ENCODE results near the gene MYO18B.

MYO18B gene

DNA sequence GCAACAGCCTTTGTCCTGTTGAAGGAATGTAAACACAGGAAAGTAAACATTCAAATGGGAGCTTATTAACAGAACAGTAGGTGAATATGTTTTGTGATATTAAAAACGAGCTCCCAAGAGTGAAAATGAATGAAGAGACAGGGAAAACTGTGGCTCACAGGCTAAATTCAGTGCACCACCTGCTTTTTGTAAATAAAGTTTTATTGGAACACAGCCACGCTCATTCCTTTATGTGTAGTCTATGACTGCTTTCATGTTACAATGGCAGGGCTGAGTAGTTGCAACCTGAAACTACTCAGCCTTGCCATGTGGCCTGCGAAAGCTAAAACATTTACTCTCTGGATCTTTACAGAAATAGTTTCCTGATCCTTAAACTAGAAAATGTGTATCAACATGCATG is 136.9 kb downstream of the MYO18B start:
- Histone ChIP-seq H3K14ac (ENCODE audit: low read length) (no peak overlapping the region), H2BK120ac (ENCODE audit: low read depth, low read length) (no peak overlapping the region), H3K79me1 (ENCODE audit: low read depth, low read length) (no peaks in the 10 kb centered on the region), H3K4me2 (ENCODE audit: insufficient read depth, low read length, poor library complexity, severe bottlenecking) (no peak overlapping the region), H3K9me3 (replicated peaks in 1 of 2; ENCODE audit: control insufficient read depth in 2 of 2, insufficient read depth in 1 of 2, low read depth in 1 of 2, low read length in 2 of 2) (no peaks in the 10 kb centered on the region), H3K36me3 (replicated peaks in 1 of 2; ENCODE audit: control insufficient read depth in 2 of 2, insufficient read depth in 2 of 2, low read length in 2 of 2) (no peaks in the 10 kb centered on the region), H2BK5ac (ENCODE audit: low read length) (no peak overlapping the region), H3K4me1 (ENCODE audit: control insufficient read depth in 2 of 2, insufficient read depth in 1 of 2, low read depth in 1 of 2, low read length in 2 of 2) (peaks cover 0 to 2% of the 10 kb centered on the region in 2 donors), H2BK15ac (ENCODE audit: low read length) (no peak overlapping the region), H4K8ac (ENCODE audit: low read depth, low read length) (no peak overlapping the region), H3K4ac (ENCODE audit: low read length) (no peak overlapping the region), H3K4me3 (ENCODE audit: low read length in 2 of 2) (no peak overlapping the region), H2AK5ac (ENCODE audit: low read depth, low read length) (no peak overlapping the region), H2BK12ac (ENCODE audit: low read length) (no peak overlapping the region), H3K9ac (ENCODE audit: low read depth, low read length, poor library complexity) (no peak overlapping the region), H3K23ac (ENCODE audit: low read depth, low read length, poor library complexity) (no peak overlapping the region), H3K27ac (replicated peaks; ENCODE audit: low read length) (no peak overlapping the region), H3K18ac (ENCODE audit: low read length) (no peak overlapping the region), H3K27me3 (ENCODE audit: control insufficient read depth in 3 of 3, insufficient read depth in 3 of 3, low read depth in 1 of 3, low read length in 3 of 3) (peaks cover 0 to 9% (median 0%) of the 10 kb centered on the region in 3 experiments), H4K91ac (ENCODE audit: low read depth, low read length, poor library complexity) (no peak overlapping the region), H2AFZ (ENCODE audit: low read length) (no peak overlapping the region)
- WGBS, 2 donors (ENCODE audit: extremely low coverage in 2 of 2, insufficient read length in 2 of 2, insufficient replicate concordance in 1 of 2), result no CpG with 5 or more reads among the region's 3 CpGs
- no peak for DNase-seq (ENCODE audit: low spot score)

GRCh38 chr22:25880524-25880923 is 138.5 kb downstream of the MYO18B start:
- H3K4me1 ChIP-seq (ENCODE audit: control insufficient read depth in 2 of 2, insufficient read depth in 1 of 2, low read depth in 1 of 2, low read length in 2 of 2), result peaks cover 0 to 2% of the 10 kb centered on the region in 2 donors
- no peak overlapping the region for H3K14ac ChIP-seq (ENCODE audit: low read length)
- H2AFZ ChIP-seq (ENCODE audit: low read length), result no peak overlapping the region
- no peak overlapping the region for H4K91ac ChIP-seq (ENCODE audit: low read depth, low read length, poor library complexity)
- no peak overlapping the region for H3K23ac ChIP-seq (ENCODE audit: low read depth, low read length, poor library complexity)
- no peak overlapping the region for H2BK15ac ChIP-seq (ENCODE audit: low read length)
- H3K27me3 ChIP-seq (ENCODE audit: control insufficient read depth in 3 of 3, insufficient read depth in 3 of 3, low read depth in 1 of 3, low read length in 3 of 3), result peaks cover 0 to 11% (median 0%) of the 10 kb centered on the region in 3 experiments
- no peak overlapping the region for H2BK120ac ChIP-seq (ENCODE audit: low read depth, low read length)
- no peak overlapping the region for H3K27ac ChIP-seq (replicated peaks; ENCODE audit: low read length)
- H2BK12ac ChIP-seq (ENCODE audit: low read length), result no peak overlapping the region
- H4K8ac ChIP-seq (ENCODE audit: low read depth, low read length), result no peak overlapping the region
- H3K9me3 ChIP-seq (replicated peaks in 1 of 2; ENCODE audit: control insufficient read depth in 2 of 2, insufficient read depth in 1 of 2, low read depth in 1 of 2, low read length in 2 of 2), result no peaks in the 10 kb centered on the region
- no peak overlapping the region for H2BK5ac ChIP-seq (ENCODE audit: low read length)
- no CpG with 5 or more reads among the region's 2 CpGs for WGBS, 2 donors (ENCODE audit: extremely low coverage in 2 of 2, insufficient read length in 2 of 2, insufficient replicate concordance in 1 of 2)
- H3K79me1 ChIP-seq (ENCODE audit: low read depth, low read length), result no peaks in the 10 kb centered on the region
- no peak overlapping the region for H3K9ac ChIP-seq (ENCODE audit: low read depth, low read length, poor library complexity)
- no peaks in the 10 kb centered on the region for H3K36me3 ChIP-seq (replicated peaks in 1 of 2; ENCODE audit: control insufficient read depth in 2 of 2, insufficient read depth in 2 of 2, low read length in 2 of 2)
- H3K4me2 ChIP-seq (ENCODE audit: insufficient read depth, low read length, poor library complexity, severe bottlenecking), result no peak overlapping the region
- no peak overlapping the region for H3K4ac ChIP-seq (ENCODE audit: low read length)
- no peak overlapping the region for H3K18ac ChIP-seq (ENCODE audit: low read length)
- H2AK5ac ChIP-seq (ENCODE audit: low read depth, low read length), result no peak overlapping the region
- no peak for DNase-seq (ENCODE audit: low spot score)
- no peak overlapping the region for H3K4me3 ChIP-seq (ENCODE audit: low read length in 2 of 2)

- Histone ChIP-seq H2AK5ac (ENCODE audit: low read depth, low read length) (no peak overlapping the region), H3K27ac (replicated peaks; ENCODE audit: low read length) (no peak overlapping the region), H3K18ac (ENCODE audit: low read length) (no peak overlapping the region), H3K4me3 (ENCODE audit: low read length in 2 of 2) (no peak overlapping the region), H3K4me2 (ENCODE audit: insufficient read depth, low read length, poor library complexity, severe bottlenecking) (no peak overlapping the region), H2BK15ac (ENCODE audit: low read length) (no peak overlapping the region), H3K4ac (ENCODE audit: low read length) (no peak overlapping the region), H2AFZ (ENCODE audit: low read length) (no peak overlapping the region), H2BK12ac (ENCODE audit: low read length) (no peak overlapping the region), H3K9me3 (replicated peaks in 1 of 2; ENCODE audit: control insufficient read depth in 2 of 2, insufficient read depth in 1 of 2, low read depth in 1 of 2, low read length in 2 of 2) (no peaks in the 10 kb centered on the region), H3K36me3 (replicated peaks in 1 of 2; ENCODE audit: control insufficient read depth in 2 of 2, insufficient read depth in 2 of 2, low read length in 2 of 2) (no peaks in the 10 kb centered on the region), H4K8ac (ENCODE audit: low read depth, low read length) (no peak overlapping the region), H2BK120ac (ENCODE audit: low read depth, low read length) (no peak overlapping the region), H3K79me1 (ENCODE audit: low read depth, low read length) (no peaks in the 10 kb centered on the region), H3K14ac (ENCODE audit: low read length) (no peak overlapping the region), H2BK5ac (ENCODE audit: low read length) (no peak overlapping the region), H3K4me1 (ENCODE audit: control insufficient read depth in 2 of 2, insufficient read depth in 1 of 2, low read depth in 1 of 2, low read length in 2 of 2) (peaks cover 0 to 2% of the 10 kb centered on the region in 2 donors), H3K27me3 (ENCODE audit: control insufficient read depth in 3 of 3, insufficient read depth in 3 of 3, low read depth in 1 of 3, low read length in 3 of 3) (peaks cover 0 to 11% (median 0%) of the 10 kb centered on the region in 3 experiments), H4K91ac (ENCODE audit: low read depth, low read length, poor library complexity) (no peak overlapping the region), H3K9ac (ENCODE audit: low read depth, low read length, poor library complexity) (no peak overlapping the region), H3K23ac (ENCODE audit: low read depth, low read length, poor library complexity) (no peak overlapping the region)
- no CpG with 5 or more reads among the region's 8 CpGs for WGBS, 2 donors (ENCODE audit: extremely low coverage in 2 of 2, insufficient read length in 2 of 2, insufficient replicate concordance in 1 of 2)
- no peak for DNase-seq (ENCODE audit: low spot score)
These were observed 139.3 kb downstream of the MYO18B start for GRCh38 chr22:25881210-25881755.

DNA sequence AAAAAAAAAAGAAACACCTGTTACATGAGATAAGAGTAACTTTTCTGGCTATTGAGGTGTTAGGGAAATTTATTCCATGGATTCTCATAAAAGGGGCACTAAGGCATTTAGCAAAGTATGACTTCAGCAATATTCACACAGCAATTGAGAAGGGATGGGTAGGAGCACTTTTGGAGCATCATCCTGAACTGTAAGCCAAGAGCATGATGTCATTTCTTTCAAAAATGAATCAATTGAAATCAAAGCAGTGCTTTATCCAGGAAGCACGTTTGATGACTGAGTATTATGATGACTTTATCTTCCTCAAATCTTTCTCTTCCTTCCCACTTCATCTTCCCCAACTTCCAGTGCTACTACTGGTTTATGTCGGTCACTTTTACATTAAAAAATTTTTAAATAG is 140.4 kb downstream of the MYO18B start:
- Histone ChIP-seq H3K4ac (ENCODE audit: low read length) (no peak overlapping the region), H4K91ac (ENCODE audit: low read depth, low read length, poor library complexity) (no peak overlapping the region), H3K36me3 (replicated peaks in 1 of 2; ENCODE audit: control insufficient read depth in 2 of 2, insufficient read depth in 2 of 2, low read length in 2 of 2) (no peaks in the 10 kb centered on the region), H3K23ac (ENCODE audit: low read depth, low read length, poor library complexity) (no peak overlapping the region), H2AFZ (ENCODE audit: low read length) (no peak overlapping the region), H3K14ac (ENCODE audit: low read length) (no peak overlapping the region), H2BK120ac (ENCODE audit: low read depth, low read length) (no peak overlapping the region), H3K4me1 (ENCODE audit: control insufficient read depth in 2 of 2, insufficient read depth in 1 of 2, low read depth in 1 of 2, low read length in 2 of 2) (no peaks in the 10 kb centered on the region), H2BK5ac (ENCODE audit: low read length) (no peak overlapping the region), H2AK5ac (ENCODE audit: low read depth, low read length) (no peak overlapping the region), H2BK15ac (ENCODE audit: low read length) (no peak overlapping the region), H3K79me1 (ENCODE audit: low read depth, low read length) (no peaks in the 10 kb centered on the region), H3K18ac (ENCODE audit: low read length) (no peak overlapping the region), H2BK12ac (ENCODE audit: low read length) (no peak overlapping the region), H4K8ac (ENCODE audit: low read depth, low read length) (no peak overlapping the region), H3K4me3 (ENCODE audit: low read length in 2 of 2) (no peak overlapping the region), H3K4me2 (ENCODE audit: insufficient read depth, low read length, poor library complexity, severe bottlenecking) (no peak overlapping the region), H3K9me3 (replicated peaks in 1 of 2; ENCODE audit: control insufficient read depth in 2 of 2, insufficient read depth in 1 of 2, low read depth in 1 of 2, low read length in 2 of 2) (no peaks in the 10 kb centered on the region), H3K27ac (replicated peaks; ENCODE audit: low read length) (no peak overlapping the region), H3K27me3 (ENCODE audit: control insufficient read depth in 3 of 3, insufficient read depth in 3 of 3, low read depth in 1 of 3, low read length in 3 of 3) (peaks cover 0 to 11% (median 0%) of the 10 kb centered on the region in 3 experiments), H3K9ac (ENCODE audit: low read depth, low read length, poor library complexity) (no peak overlapping the region)
- WGBS, 2 donors (ENCODE audit: extremely low coverage in 2 of 2, insufficient read length in 2 of 2, insufficient replicate concordance in 1 of 2), result no CpG with 5 or more reads among the region's 2 CpGs
- no peak for DNase-seq (ENCODE audit: low spot score)

All from neuronal stem cell (in vitro differentiated cells).